Activated naive CD8-positive, alpha-beta T cell treated with anti-CD3 and anti-CD28 coated beads, Interleukin-2, amount 50 U/mL, for 24 hours (primary cell): Measurements from ENCODE around the gene MEIOB.
"Not testable (repeated sequence)": the region's sequence is repeated elsewhere in the genome, so short reads cannot be mapped to it uniquely, and the experiment has no call there.

Source experiments
- ATAC-seq: fragments of 150-1000 bp; cut with Tn5 transposase; one replicate; pipeline ENCODE4 v1.10.0; 2021
- DNase-seq: peaks from one replicate; pipeline ENCODE4 v3.0.0; 2021
- H3K27ac Mint-ChIP-seq: one replicate; pipeline ENCODE4 v1.8.0; 2021; ENCODE audit warnings: mild to moderate bottlenecking, mixed read lengths
- H3K27me3 Mint-ChIP-seq: one replicate; pipeline ENCODE4 v1.8.0; 2021; ENCODE audit warnings: mixed read lengths
- H3K36me3 Mint-ChIP-seq: one replicate; pipeline ENCODE4 v1.8.0; 2021; ENCODE audit warnings: low read depth, mixed read lengths
- H3K4me1 Mint-ChIP-seq: one replicate; pipeline ENCODE4 v1.8.0; 2021; ENCODE audit warnings: mixed read lengths
- H3K4me3 Mint-ChIP-seq: one replicate; pipeline ENCODE4 v1.8.0; 2021; ENCODE audit warnings: mild to moderate bottlenecking, moderate library complexity, mixed read lengths
- H3K9me3 Mint-ChIP-seq: one replicate; pipeline ENCODE4 v1.8.0; 2021; ENCODE audit warnings: mixed read lengths

MEIOB gene

DNA sequence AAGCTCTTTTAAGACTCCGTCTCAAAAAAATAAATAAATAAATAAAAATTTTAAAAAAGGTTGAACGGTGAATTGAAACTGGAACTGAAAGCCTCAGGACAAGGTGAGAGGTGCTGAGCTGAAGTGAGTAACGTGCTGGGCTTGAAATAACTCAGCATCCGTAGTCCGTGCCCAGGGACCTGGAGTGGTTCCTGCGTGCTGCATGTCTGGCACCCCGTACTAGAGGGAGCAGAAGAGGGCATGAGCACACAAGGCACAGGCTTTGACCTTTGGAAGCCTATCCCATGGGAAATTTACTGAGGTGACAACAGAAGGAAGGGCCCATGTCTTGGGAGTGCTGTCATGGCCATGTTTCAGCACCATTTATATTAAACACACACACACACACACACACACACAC lies 4.5 kb upstream of the MEIOB start:
- Mint-ChIP-seq H3K4me1 (peaks cover 5% of the 10 kb centered on the region), H3K27me3 (peaks cover 29% of the 10 kb centered on the region), H3K36me3 (no peaks in the 10 kb centered on the region), H3K4me3 (no peak overlapping the region), H3K9me3 (no peaks in the 10 kb centered on the region), H3K27ac (no peak overlapping the region)
- DNase-seq (no peak), ATAC-seq (no peak)

DNA sequence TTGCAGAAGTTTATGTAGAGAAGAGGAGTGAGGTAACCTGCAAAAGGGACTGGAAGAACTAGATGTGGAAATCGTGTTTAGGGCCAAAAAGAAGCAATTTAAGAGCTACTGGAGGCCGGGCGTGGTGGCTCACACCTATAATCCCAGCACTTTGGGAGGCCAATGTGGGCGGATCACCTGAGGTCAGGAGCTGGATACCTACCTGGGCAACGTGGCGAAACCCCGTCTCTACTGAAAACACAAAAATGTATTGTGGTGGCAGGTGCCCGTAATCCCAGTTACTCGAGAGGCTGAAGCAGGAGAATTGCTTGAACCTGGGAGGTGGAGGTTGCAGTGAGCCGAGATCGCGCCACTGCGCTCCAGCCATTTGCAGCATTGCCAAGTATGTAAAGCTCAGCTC lies 4.1 kb upstream of the MEIOB start:
- ATAC-seq, DNase-seq, H3K4me1 Mint-ChIP-seq, H3K9me3 Mint-ChIP-seq, H3K4me3 Mint-ChIP-seq, H3K36me3 Mint-ChIP-seq, H3K27ac Mint-ChIP-seq: not testable (repeated sequence)
- H3K27me3 Mint-ChIP-seq, result peaks cover 29% of the 10 kb centered on the region

DNA sequence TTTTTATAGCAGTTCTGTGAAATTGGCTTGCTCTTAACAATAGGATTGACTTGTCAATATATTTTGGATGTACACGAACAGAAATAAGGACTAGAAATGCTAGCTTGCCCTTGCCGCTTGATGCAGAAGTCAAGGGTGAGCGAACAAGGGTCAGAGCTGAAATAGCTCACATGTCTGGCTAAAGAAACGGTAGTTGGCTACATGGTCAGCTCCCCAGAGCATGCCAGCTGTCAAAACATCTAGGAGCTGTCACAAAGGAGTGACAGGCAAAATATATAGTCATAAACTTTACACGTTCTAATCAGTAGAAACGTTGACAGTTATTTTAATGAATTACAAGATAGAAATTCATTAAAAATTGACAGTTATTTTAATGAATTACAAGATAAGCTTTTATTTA lies 2.9 kb upstream of the MEIOB start:
- H3K4me1 Mint-ChIP-seq, result peaks cover 5% of the 10 kb centered on the region
- DNase-seq (no peak), ATAC-seq (no peak)
- no peak overlapping the region for H3K27ac Mint-ChIP-seq
- H3K4me3 Mint-ChIP-seq, result no peak overlapping the region
- H3K9me3 Mint-ChIP-seq, result no peaks in the 10 kb centered on the region
- peaks cover 29% of the 10 kb centered on the region for H3K27me3 Mint-ChIP-seq
- H3K36me3 Mint-ChIP-seq, result no peaks in the 10 kb centered on the region

DNA sequence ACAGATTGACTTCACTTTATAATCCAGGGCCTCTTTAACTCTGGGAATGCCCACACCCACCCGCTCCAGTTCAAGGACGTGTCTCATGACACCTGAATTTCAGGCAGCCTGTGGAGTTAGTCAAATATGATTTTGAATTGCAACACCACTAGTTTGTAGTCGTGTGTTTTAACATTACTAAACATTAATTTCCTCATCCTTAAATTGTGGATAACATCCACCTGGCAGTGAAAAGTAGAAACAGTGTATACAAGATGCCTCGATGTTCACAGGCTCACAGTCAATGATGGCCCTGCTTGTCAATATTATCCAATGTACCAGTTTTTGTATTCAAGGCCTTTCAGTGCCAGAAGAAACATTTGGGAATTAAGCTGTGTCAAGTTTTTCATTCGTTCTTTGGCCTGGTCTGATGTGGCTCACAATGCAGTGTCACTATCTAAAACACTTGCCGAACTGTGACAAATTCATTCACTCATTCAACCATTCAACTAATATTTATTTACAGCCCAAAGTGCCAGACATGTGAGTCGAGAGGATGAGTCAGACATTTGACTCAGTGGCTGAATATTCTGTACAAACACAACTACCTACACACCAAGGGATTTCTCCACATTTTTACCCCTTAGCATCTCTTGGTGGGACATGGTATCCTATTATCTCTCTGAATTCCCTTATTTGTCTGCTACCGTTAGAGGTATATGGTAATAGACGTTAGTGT lies 1.4 kb downstream of the MEIOB start:
- ATAC-seq (no peak), DNase-seq (no peak)
- no peak overlapping the region for H3K4me3 Mint-ChIP-seq
- H3K9me3 Mint-ChIP-seq, result no peaks in the 10 kb centered on the region
- H3K36me3 Mint-ChIP-seq, result no peaks in the 10 kb centered on the region
- H3K4me1 Mint-ChIP-seq, result peaks cover 5% of the 10 kb centered on the region
- H3K27ac Mint-ChIP-seq, result no peak overlapping the region
- H3K27me3 Mint-ChIP-seq, result peaks cover 16% of the 10 kb centered on the region

DNA sequence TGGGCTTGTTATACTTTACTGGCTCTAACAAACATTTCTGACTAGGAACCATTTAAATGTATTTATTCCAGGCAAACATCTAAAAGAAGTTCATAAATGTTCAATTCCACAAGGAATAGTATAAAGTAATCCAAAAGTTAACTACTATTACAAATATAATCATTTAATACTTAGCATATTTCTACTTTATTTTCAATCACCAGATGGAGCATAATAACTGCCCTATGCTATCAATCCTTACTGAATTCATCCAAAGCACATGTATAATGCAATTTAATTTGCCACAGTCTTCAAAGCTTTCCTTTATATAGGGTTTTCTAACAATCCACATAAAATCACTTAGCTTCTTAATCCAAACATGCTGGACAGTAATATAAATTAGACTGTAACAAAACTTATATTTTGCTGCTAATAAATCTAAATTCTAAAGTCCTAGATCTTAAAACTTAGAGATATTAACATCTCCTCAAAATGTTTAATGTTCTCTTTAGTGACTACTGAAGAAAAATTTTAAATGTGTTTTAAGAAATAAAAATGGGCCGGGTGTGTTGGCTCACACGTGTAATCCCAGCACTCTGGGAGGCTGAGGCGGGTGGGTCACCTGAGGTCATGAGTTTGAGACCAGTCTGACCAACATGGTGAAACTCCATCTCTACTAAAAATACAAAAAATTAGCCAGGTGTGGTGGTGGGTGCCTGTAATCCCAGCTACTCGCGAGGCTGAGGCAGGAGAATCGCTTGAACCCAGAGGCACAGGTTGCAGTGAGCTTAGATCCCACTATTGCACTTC lies 5.9 kb downstream of the MEIOB start:
- ATAC-seq (no peak), DNase-seq (no peak)
- no peak overlapping the region for H3K4me3 Mint-ChIP-seq
- no peaks in the 10 kb centered on the region for H3K36me3 Mint-ChIP-seq
- no peaks in the 10 kb centered on the region for H3K9me3 Mint-ChIP-seq
- H3K4me1 Mint-ChIP-seq, result no peaks in the 10 kb centered on the region
- peaks cover 13% of the 10 kb centered on the region for H3K27me3 Mint-ChIP-seq
- no peak overlapping the region for H3K27ac Mint-ChIP-seq

DNA sequence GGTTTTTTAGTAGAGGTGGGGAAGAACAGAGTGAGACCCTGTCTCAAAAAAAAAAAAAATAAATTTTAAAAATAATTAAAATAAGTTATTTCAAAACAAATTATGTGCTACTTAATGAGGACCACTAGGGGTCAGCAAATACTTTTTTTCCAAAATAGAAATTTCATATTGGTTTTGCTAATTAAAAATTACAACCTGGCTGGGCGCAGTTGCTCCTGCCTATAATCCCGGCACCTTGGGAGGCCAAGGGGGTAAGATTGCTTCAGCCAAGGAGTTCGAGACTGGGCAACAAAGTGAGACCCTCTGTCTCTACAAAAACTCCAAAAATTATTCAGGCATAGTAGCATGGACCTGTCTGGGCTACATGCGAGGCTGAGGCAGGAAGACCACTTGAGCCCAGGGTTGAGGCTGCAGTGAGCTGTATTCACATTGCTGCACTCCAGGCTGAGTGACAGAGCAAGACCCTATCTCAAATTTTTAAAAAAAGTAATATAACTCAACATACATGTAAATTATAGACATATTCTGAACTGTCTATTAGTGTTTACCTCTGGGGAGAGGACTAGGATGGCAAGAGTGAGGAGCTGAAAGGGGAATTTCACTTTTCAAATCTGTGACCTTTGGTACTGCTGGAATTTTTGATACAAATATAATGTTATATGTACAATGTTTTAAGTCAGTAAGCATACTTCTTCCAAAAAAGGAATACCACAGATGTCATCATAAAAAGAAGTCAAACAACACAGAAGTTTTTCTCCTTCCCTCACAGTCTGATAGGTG lies 8.1 kb downstream of the MEIOB start:
- H3K27ac Mint-ChIP-seq, result no peak overlapping the region
- ATAC-seq, result no peak
- H3K27me3 Mint-ChIP-seq, result peaks cover 18% of the 10 kb centered on the region
- H3K4me3 Mint-ChIP-seq, result no peak overlapping the region
- no peak for DNase-seq
- no peaks in the 10 kb centered on the region for H3K36me3 Mint-ChIP-seq
- no peaks in the 10 kb centered on the region for H3K4me1 Mint-ChIP-seq
- H3K9me3 Mint-ChIP-seq, result no peaks in the 10 kb centered on the region

DNA sequence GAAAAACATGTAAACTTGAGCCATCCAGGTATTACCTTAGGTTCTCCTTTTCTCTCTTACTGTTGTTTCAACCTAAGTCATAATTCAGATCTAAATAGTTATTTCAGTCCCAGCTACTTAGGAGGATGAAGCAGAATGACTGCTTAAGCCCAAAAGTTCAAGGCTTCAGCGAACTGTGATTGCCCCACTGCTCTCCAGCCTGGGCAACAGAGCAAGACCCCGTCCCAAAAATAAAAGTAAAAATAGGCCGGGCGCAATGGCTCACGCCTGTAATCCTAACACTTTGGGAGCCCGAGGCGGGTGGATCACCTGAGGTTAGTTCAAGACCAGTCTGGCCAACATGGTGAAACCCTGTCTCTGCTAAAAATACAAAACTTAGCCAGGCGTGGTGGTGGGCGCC lies 9.6 kb downstream of the MEIOB start:
- Mint-ChIP-seq H3K9me3 (no peaks in the 10 kb centered on the region), H3K36me3 (no peaks in the 10 kb centered on the region), H3K4me1 (no peaks in the 10 kb centered on the region), H3K27me3 (peaks cover 25% of the 10 kb centered on the region), H3K4me3 (no peak overlapping the region), H3K27ac (no peak overlapping the region)
- DNase-seq (no peak), ATAC-seq (no peak)

DNA sequence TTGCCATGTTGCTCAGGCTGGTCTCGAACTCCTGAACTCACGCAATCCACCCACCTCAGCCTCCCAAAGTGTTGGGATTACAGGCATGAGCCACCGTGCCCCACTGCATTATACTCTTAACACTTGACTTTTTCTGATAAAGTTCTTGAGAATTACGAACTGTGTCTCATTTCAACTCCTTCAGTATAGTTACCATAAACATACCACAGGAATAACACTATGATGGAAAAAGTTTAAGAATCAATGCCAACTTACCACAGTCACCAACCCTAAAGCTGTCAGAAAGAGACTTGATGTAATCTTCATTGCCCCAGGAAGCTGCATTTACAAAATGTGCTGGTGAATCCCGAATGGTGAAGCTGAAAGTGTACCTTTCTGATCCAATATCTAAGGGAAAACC lies 10.2 kb downstream of the MEIOB start:
- no peak overlapping the region for H3K27ac Mint-ChIP-seq
- H3K4me1 Mint-ChIP-seq, result peaks cover 3% of the 10 kb centered on the region
- ATAC-seq (no peak), DNase-seq (no peak)
- H3K4me3 Mint-ChIP-seq, result no peak overlapping the region
- no peaks in the 10 kb centered on the region for H3K9me3 Mint-ChIP-seq
- H3K27me3 Mint-ChIP-seq, result peaks cover 27% of the 10 kb centered on the region
- H3K36me3 Mint-ChIP-seq, result no peaks in the 10 kb centered on the region

DNA sequence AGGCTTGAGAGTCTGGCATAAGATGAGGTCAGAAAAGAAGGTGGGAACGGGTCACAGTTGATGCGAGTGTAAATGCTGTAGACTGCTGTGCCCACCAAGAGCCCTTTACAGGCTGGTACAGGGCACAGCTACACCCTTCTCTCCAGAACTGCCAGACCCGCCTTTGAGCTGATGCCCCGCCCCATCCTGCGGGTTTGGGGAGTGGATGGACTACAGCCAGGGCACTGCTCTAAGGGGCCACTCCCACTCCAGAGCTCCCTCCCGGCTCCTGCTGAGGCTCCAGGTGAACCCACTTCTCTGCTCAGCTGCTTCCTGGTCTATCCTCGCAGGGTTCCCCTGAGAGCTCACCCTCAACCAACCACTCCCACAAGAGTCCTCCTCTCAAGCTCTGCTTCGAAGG lies 12.3 kb downstream of the MEIOB start:
- DNase-seq (no peak), ATAC-seq (no peak)
- no peak overlapping the region for H3K27ac Mint-ChIP-seq
- H3K36me3 Mint-ChIP-seq, result no peaks in the 10 kb centered on the region
- peaks cover 20% of the 10 kb centered on the region for H3K27me3 Mint-ChIP-seq
- H3K4me3 Mint-ChIP-seq, result no peak overlapping the region
- H3K9me3 Mint-ChIP-seq, result no peaks in the 10 kb centered on the region
- H3K4me1 Mint-ChIP-seq, result peaks cover 16% of the 10 kb centered on the region

DNA sequence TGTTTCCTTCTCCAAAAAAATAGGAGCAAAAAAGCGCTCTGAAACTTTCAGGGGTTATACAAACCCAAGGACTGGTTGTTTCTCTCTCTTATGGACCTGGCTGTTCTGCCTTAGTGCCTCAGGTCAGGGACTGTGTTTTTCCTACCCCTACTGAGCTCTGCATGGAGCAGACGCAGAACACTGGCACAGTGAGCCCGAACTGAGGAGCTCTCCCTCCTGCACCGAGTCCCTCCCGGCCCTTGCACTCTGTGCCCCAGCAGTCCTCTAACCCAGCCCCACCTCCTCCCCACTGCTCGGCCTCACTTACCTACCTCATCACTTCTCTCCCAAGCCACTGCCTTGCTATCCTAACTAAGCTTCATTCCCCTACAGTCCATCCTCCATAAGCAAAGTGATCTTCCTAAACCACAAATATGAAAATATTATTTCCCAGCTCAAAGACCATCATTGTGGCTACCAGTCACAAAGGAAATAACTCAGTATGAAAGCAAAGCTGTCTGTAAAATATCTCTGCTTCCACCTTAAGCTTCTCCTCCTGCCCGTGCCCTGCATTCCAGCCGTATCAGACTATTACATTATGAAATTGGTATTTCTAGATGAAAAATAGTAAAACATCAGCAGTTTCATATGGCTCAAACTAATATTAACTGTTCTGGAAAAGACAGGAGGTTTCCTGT lies 13.6 kb downstream of the MEIOB start:
- no peak for DNase-seq

DNA sequence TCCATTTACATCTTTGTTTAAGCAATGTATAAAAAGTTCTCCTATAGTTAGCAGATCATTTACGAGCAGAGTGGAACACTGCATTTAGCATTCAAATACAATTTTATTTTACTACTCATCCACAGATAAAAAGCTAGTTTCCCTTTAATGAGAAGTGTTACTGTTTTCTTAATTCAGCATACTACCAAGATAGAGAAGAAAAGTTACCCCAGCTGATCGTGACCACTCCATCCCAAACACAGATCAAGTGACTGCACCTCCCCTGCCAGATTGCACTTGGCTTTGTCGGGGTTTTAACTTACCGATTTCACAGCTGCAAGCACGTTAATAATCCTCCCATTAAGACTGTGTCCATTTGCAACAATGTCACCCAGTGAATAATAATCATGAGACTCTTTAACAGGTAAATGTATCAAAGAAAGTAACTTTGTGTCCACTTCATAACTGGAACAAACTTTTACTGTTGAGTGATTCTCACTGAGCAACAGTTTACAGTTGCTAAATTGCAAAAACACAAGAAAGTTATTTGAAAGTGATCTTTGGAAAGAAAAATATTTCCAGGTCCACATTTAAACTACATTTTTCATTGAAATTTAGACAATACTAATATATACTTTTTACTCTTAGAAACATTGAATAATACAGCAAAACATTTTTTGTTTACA lies 14.4 kb downstream of the MEIOB start:
- no peaks in the 10 kb centered on the region for H3K9me3 Mint-ChIP-seq
- no peaks in the 10 kb centered on the region for H3K36me3 Mint-ChIP-seq
- no peak for ATAC-seq
- H3K27ac Mint-ChIP-seq, result no peak overlapping the region
- peaks cover 21% of the 10 kb centered on the region for H3K4me1 Mint-ChIP-seq
- DNase-seq, result no peak
- no peak overlapping the region for H3K4me3 Mint-ChIP-seq
- H3K27me3 Mint-ChIP-seq, result peaks cover 16% of the 10 kb centered on the region

More for the DNA sequence above, 13.6 kb downstream of the MEIOB start:
- Mint-ChIP-seq H3K9me3 (no peaks in the 10 kb centered on the region), H3K27ac (no peak overlapping the region), H3K36me3 (no peaks in the 10 kb centered on the region), H3K4me3 (no peak overlapping the region), H3K4me1 (peaks cover 21% of the 10 kb centered on the region), H3K27me3 (peaks cover 16% of the 10 kb centered on the region)
- no peak for ATAC-seq

DNA sequence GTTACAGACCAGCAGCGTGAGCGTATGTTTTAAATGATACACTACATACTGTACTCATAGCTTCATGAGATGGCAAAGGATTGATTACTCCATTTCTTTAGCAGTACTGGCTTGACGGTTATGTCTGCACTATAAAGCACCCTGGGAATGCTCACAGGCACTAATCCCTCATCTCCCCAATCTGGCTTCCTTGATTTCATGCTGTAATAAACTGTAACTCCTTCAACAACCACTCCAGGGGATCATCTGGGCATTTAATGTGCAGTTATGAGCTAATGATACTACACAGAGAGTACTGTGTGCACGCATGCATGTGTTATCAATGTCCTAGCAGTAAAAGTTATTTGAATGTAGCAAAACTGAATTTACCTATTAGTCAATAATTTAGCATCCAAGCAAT lies 20.2 kb downstream of the MEIOB start:
- Mint-ChIP-seq H3K4me3 (no peak overlapping the region), H3K36me3 (no peaks in the 10 kb centered on the region), H3K27me3 (no peaks in the 10 kb centered on the region), H3K9me3 (no peaks in the 10 kb centered on the region), H3K27ac (no peak overlapping the region), H3K4me1 (peaks cover 18% of the 10 kb centered on the region)
- DNase-seq, result no peak
- ATAC-seq, result no peak

DNA sequence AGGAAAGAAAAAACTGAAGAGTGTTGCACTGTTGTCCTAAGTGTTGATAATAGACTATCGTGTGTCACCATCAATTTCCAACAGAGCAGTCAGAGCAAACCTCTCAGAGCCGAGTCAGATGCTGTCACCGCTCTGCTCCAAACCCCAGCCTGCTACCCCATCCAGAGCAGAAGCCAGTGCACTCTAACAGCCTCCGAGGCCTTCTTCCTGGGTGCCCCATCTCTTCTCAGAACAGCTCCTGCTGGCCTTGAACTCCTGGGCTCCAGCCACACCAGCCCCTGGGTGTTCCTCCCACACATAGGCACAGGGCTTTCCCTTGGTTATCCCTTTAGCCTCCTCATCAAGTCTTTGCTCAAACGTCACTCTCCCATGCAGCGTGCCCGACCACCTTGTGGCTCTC lies 21.0 kb downstream of the MEIOB start:
- DNase-seq (no peak), ATAC-seq (no peak)
- Mint-ChIP-seq H3K4me1 (peaks cover 18% of the 10 kb centered on the region), H3K9me3 (no peaks in the 10 kb centered on the region), H3K27me3 (peaks cover 3% of the 10 kb centered on the region), H3K4me3 (no peak overlapping the region), H3K36me3 (no peaks in the 10 kb centered on the region), H3K27ac (no peak overlapping the region)

DNA sequence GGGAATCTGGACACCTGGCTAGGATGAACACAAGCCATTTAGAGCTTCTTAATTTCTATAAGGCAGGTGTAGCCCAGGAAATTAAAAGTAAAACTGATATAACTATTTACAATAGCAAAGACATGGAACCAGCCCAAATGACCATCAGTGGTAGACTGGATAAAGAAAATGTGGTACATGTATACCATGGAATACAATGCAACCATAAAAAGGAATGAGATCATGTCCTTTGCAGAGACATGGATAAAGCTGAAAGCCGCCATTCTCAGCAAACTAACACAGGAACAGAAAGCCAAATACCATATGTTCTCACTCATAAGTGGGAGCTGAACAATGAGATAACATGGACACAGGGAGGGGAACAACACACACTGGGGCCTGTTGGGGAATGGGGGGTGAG lies 25.5 kb downstream of the MEIOB start:
- DNase-seq (no peak), ATAC-seq (no peak)
- Mint-ChIP-seq H3K9me3 (no peaks in the 10 kb centered on the region), H3K36me3 (no peaks in the 10 kb centered on the region), H3K27ac (no peak overlapping the region), H3K4me1 (no peaks in the 10 kb centered on the region), H3K27me3 (peaks cover 3% of the 10 kb centered on the region), H3K4me3 (no peak overlapping the region)
